GM18505 (cell line): ENCODE results near the gene ZNF483.
"Not testable (repeated sequence)": the region's sequence is repeated elsewhere in the genome, so short reads cannot be mapped to it uniquely, and the experiment has no call there.

ENCODE experiments used
- ATAC-seq: cut with Tn5 transposase; IDR thresholded peaks from one replicate; pipeline ENCODE4 v1.9.1; 2021; ENCODE audit not compliant: unreplicated experiment
- POLR2A ChIP-seq: IDR thresholded peaks from 4 replicates; pipeline ENCODE4 v1.6.1; 2011; ENCODE audit warnings: borderline replicate concordance; ENCODE audit not compliant: insufficient read depth, insufficient read length; ENCODE audit errors: extremely low read depth

The ZNF483 gene

DNA sequence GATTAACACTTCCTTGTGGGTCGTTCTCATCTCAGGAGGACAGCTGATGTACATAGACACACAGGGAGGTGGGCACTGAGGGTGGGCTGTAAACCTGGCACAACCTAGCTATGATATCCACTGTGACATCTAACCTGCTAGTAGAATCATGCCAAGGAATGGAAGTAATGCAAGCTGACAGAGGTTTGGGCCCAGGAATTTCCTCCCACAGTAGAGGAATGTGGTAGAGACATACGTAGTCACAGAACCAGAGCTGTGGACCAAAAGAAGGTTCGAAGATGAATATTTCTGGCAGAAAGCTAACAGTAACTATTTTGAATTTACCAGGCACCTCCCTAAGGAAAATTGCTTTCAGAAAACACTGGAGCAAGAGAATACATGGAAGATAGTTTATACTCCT, 90.9 kb downstream of the ZNF483 start:
- no peak for ATAC-seq
- TF ChIP-seq POLR2A, result no peak

DNA sequence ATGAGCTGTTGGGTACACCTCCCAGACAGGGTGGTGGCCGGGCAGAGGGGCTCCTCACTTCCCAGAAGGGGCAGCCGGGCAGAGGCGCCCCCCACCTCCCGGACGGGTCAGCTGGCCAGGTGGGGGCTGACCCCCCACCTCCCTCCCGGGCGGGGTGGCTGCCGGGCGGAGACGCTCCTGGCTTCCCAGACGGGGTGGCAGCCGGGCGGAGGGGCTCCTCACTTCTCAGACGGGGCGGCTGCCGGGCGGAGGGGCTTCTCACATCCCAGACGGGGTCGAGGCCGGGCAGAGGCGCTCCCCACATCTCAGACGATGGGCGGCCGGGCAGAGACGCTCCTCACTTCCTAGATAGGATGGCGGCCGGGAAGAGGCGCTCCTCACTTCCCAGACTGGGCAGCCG, 92.4 kb downstream of the ZNF483 start:
- ATAC-seq, result not testable (repeated sequence)

- no peak for TF ChIP-seq POLR2A
- ATAC-seq, result no peak
These were observed 97.0 kb downstream of the ZNF483 start for GRCh38 chr9:111621895-111622480.

DNA sequence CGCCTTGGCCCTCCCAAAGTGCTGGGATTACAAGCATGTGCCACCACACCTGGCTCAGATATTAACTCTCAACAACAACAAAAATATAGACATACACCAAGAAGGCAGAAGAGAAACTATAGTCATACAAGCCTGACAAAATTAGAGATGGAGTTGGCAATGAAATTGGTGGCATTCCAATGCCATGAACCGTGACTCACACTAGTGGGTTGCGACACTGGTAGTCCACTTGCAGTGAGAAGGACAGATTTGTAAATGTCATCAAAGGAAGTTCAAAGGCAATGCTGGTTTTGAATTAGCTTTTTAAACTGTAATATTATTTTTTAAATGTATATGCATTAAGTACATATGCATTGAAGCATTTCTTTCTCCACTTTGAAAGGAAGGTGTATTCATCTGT, 97.6 kb downstream of the ZNF483 start:
- TF ChIP-seq POLR2A, result no peak
- ATAC-seq, result no peak
